H54 (cell line): ENCODE data around the gene GPR158.
A peak's percentile ranks its signal among the peaks of the same experiment; 100 is the strongest.

Experiments
- DNase-seq: peaks from one replicate; pipeline ENCODE4 v3.0.0; 2011; ENCODE audit warnings: low spot score, mixed read lengths; ENCODE audit not compliant: insufficient read length
- FAIRE-seq: peaks from 3 replicates; lab custom pipeline; 2011; peaks lifted over from hg19 to GRCh38; lab: Jason Lieb, UNC
- POLR2A ChIP-seq: IDR thresholded peaks from 2 replicates; pipeline ENCODE4 v1.6.1; 2011; ENCODE audit warnings: low read depth, mild to moderate bottlenecking, low read length

GPR158 gene

GRCh38 chr10:25383686-25384085 is 208.9 kb downstream of the GPR158 start:
- FAIRE-seq (no peak), DNase-seq (no peak)
- no peak for TF ChIP-seq POLR2A

GRCh38 chr10:25384618-25385017 is 209.8 kb downstream of the GPR158 start:
- no peak for TF ChIP-seq POLR2A
- no peak for DNase-seq
- no peak for FAIRE-seq

GRCh38 chr10:25388188-25388861 is 213.5 kb downstream of the GPR158 start:
- TF ChIP-seq POLR2A = no peak
- FAIRE-seq (no peak), DNase-seq (no peak)

GRCh38 chr10:25388862-25389206 is 214.0 kb downstream of the GPR158 start:
- DNase-seq (no peak), FAIRE-seq (no peak)
- no peak for TF ChIP-seq POLR2A

DNA sequence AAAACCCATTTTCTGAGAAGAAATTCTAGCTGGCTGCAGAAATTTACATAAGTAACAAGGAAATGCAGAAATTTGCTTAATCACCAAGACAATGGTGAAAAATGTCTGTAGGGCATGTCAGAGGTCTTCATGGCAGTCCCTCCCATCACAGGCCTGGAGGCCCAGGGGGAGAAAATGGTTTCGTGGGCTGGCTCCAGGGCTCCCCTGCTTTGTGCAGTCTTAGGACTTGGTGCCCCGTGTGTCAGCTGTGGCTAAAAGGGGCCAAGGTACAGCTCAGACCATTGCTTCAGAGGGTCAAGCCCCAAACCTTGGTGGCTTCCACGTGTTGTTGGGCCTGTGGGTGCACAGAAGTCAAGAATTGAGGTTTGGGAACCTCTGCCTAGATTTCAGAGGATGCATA is 215.9 kb downstream of the GPR158 start:
- FAIRE-seq (no peak), DNase-seq (no peak)
- no peak for TF ChIP-seq POLR2A

- no peak for TF ChIP-seq POLR2A
- no peak for DNase-seq
- no peak for FAIRE-seq
Measured at GRCh38 chr10:25392132-25392531, 217.3 kb downstream of the GPR158 start.

GRCh38 chr10:25393621-25394020 is 218.8 kb downstream of the GPR158 start:
- no peak for DNase-seq
- no peak for FAIRE-seq
- no peak for TF ChIP-seq POLR2A

- no peak for TF ChIP-seq POLR2A
- no peak for DNase-seq
- no peak for FAIRE-seq
Measured at GRCh38 chr10:25398680-25399079, 223.9 kb downstream of the GPR158 start.

DNA sequence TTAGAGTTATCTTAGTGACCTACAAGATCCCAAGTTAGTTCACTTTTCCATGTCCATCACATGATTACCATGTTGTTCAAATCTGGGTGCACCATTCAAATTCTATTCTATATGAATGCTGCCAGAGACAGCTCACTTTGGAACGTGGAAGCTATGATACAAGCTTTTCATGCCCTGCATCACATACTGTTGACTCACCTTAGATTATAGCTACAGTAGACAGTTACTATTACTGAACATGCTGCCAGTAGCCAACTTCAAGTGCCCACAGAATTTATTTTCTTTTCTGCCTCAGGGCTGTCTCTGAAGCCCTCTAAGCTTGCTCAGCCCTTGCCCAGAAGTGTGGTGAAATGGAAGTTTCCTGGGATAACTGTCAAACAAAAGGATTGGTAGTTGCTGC is 231.1 kb downstream of the GPR158 start:
- FAIRE-seq (peak; percentile 6), DNase-seq (no peak)
- TF ChIP-seq POLR2A = no peak

DNA sequence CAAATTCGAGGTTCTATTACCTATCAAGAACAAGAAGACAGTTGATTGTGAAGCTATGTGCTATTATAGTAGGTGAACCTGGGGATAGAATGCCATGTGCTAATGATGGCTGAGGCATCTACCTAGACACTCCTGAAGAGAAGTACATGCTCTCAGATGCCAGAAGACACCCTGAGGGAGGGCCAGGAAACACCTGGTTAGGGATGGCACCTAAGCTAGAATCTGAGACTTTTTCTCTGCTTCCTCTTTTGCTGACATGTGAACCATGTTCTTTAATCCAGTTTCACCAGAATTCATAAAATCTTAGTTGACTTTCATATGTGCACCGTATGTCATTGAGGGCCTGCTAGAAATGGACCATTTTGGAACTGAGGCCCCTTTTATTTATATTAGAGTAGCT is 242.8 kb downstream of the GPR158 start:
- TF ChIP-seq POLR2A = no peak
- no peak for DNase-seq
- no peak for FAIRE-seq

DNA sequence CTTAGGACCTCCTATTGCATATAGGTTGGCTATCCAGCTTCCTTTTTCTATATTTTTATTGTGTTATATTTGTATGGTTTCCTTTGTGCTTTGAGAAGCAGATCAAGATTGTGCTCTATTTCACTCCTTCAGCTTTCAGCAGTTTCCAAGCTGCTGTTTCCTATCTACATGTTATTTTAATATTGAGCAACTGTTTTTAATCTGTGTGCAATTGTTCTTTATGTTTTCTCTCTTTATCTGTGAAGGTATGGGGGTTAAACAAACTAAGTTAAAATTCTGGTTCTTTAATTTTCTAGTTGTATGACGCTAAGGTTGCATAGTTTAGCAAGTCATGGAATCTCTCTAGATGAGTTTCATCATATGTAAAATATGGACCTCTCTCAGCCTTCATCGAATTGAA is 251.0 kb downstream of the GPR158 start:
- TF ChIP-seq POLR2A = no peak
- FAIRE-seq (no peak), DNase-seq (no peak)

DNA sequence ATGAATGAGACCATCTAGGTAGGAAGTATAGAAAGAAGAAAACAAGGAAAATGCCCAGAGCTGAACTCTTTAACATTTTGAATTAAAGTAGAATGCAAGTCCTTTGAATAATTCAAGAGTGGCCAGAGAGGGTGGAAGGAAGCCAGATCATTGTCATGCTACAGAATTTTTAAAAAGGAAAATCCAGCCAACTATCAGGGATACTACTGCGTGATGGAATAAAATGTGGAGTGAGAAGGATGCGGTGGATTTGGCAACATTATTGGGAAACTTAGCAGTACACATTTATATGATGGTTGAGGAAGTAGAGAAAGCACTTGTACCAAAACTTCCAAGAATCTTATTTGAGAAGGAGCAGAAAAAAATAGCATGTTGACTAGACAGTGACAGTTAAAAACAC is 261.6 kb downstream of the GPR158 start:
- DNase-seq (no peak), FAIRE-seq (no peak)
- TF ChIP-seq POLR2A = no peak

DNA sequence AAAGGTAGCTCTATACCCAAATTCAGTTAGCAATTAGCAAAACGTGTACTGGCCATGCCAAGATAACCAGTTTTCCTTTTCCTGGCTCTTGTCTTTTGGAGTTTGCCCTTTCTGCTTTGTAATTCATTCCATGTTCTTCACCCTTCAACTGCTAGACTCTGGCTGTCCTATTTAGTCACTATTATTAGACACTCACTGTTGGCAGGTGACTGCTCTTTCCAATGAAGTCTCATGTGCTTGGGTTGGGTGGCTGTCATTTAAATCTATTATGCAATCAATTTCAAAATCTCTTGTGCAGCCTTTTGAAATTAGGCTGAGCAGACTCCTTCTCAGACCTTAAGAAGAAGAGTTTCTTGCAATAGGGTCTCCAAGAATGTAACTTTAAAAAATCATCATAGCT is 266.5 kb downstream of the GPR158 start:
- FAIRE-seq (no peak), DNase-seq (no peak)
- no peak for TF ChIP-seq POLR2A

DNA sequence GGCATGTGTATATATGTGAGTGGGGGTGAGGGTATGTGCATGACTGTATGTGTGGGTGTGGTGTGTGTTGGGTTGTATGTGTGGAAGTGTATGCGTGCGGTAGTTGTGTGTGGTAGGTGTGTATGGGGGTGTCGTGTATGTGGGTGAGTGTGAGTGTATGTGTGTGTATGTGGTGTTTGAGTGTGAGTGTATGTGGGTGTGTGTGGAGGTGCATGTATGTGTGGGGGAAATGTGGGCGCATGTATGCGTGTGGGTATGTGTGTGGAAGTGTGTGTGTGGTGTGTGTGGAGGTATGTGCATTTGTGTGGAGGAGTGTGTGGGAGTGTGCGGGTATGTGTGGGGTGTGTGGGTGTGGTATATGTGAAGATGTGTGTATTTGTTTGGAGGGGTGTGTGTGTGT is 269.5 kb downstream of the GPR158 start:
- TF ChIP-seq POLR2A = no peak
- no peak for FAIRE-seq
- DNase-seq = no peak

GRCh38 chr10:25451401-25451800 is 276.6 kb downstream of the GPR158 start:
- no peak for TF ChIP-seq POLR2A
- no peak for FAIRE-seq

GRCh38 chr10:25453619-25454018 is 278.8 kb downstream of the GPR158 start:
- FAIRE-seq (no peak), DNase-seq (no peak)

More at GRCh38 chr10:25451401-25451800, 276.6 kb downstream of the GPR158 start:
- DNase-seq = no peak

More at GRCh38 chr10:25453619-25454018, 278.8 kb downstream of the GPR158 start:
- TF ChIP-seq POLR2A = no peak
